Activated CD4-positive, alpha-beta T cell treated with anti-CD3 and anti-CD28 coated beads for 24 hours (primary cell): ENCODE data around the gene EDC4.
"Not testable (repeated sequence)": the region's sequence is repeated elsewhere in the genome, so short reads cannot be mapped to it uniquely, and the experiment has no call there.

Experiments
- DNase-seq, 2 donors: peaks; one replicate each; pipeline ENCODE4 v3.0.0-alpha.2; 2020; ENCODE audit warnings: low read depth in 2 of 2

EDC4 gene, protein sequence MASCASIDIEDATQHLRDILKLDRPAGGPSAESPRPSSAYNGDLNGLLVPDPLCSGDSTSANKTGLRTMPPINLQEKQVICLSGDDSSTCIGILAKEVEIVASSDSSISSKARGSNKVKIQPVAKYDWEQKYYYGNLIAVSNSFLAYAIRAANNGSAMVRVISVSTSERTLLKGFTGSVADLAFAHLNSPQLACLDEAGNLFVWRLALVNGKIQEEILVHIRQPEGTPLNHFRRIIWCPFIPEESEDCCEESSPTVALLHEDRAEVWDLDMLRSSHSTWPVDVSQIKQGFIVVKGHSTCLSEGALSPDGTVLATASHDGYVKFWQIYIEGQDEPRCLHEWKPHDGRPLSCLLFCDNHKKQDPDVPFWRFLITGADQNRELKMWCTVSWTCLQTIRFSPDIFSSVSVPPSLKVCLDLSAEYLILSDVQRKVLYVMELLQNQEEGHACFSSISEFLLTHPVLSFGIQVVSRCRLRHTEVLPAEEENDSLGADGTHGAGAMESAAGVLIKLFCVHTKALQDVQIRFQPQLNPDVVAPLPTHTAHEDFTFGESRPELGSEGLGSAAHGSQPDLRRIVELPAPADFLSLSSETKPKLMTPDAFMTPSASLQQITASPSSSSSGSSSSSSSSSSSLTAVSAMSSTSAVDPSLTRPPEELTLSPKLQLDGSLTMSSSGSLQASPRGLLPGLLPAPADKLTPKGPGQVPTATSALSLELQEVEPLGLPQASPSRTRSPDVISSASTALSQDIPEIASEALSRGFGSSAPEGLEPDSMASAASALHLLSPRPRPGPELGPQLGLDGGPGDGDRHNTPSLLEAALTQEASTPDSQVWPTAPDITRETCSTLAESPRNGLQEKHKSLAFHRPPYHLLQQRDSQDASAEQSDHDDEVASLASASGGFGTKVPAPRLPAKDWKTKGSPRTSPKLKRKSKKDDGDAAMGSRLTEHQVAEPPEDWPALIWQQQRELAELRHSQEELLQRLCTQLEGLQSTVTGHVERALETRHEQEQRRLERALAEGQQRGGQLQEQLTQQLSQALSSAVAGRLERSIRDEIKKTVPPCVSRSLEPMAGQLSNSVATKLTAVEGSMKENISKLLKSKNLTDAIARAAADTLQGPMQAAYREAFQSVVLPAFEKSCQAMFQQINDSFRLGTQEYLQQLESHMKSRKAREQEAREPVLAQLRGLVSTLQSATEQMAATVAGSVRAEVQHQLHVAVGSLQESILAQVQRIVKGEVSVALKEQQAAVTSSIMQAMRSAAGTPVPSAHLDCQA (N-terminal part only)

DNA sequence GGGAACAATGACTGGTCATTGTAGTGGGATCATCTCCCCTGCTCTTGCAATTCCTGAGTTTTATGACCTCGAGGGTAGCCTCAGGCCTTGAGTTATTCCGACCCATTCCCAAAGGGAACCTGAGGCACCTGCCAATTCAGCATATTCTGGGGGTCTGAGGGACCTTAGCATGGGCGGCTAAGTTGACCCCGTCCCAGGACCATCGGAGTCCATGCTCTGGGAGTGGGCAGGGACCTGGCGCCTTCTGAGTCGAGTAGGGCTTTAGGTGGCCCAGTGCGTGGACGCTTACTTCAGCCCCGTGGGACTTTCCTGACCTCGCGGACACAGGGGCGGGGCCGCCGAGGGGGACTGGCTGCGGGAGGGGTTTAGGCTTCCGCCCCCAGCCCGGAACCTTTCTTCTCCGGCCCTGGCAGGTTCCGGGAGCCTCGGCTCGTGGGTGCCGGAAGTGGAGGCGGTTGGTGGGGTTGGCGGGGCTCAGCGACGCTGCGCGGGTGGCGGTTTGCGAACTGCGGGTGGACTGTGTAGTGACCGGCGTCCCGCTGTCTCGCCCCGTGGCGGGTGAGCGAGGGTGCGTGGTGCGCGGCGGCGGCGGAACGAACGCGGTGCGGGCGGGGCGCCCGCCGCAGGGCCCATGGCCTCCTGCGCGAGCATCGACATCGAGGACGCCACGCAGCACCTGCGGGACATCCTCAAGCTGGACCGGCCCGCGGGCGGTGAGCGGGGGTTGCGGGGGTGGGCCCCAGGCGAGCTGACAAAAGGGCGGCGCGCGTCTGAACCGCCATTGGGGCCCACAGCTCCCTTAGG is at the start of gene EDC4:
Gene EDC4, plus strand, starts transcription at position 422 of the 804 bp plus-strand sequence. Its CDS starts 210 bp downstream, at position 632.
- peak; percentile 77 to 81 for DNase-seq

DNA sequence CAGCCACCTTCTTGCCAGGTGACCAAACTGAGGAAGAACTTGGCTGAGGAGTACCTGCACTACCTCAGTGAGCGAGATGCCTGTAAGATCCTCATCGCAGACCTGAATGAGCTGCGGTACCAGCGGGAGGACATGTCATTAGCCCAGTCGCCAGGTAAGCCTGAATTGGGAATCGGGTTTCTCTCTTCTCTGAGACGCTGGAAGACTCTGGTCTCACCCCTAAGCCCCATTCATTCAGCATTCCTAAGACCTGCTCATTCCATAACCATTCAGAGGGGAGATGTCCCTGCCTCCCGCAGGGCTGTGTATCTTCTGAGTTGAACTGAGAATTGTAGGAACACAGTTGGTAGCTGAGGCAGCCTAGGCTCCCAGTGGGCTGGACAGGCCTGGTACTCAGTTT is 47.7 kb upstream of the EDC4 start:
- DNase-seq = no peak

DNA sequence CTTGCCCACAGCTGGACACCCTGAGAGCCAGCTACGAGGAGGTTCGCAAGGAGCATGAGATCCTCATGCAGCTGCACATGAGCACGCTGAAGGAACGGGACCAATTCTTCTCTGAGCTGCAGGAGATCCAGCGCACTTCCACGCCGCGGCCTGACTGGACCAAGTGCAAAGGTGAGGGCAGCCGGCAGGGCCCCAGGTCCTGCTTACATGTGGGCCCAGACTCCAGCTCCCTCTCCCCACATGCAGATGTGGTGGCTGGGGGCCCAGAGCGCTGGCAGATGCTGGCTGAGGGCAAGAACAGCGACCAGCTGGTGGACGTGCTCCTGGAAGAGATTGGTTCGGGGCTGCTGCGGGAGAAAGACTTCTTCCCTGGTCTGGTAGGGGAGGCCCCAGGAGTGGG is 46.9 kb upstream of the EDC4 start:
- DNase-seq = no peak

DNA sequence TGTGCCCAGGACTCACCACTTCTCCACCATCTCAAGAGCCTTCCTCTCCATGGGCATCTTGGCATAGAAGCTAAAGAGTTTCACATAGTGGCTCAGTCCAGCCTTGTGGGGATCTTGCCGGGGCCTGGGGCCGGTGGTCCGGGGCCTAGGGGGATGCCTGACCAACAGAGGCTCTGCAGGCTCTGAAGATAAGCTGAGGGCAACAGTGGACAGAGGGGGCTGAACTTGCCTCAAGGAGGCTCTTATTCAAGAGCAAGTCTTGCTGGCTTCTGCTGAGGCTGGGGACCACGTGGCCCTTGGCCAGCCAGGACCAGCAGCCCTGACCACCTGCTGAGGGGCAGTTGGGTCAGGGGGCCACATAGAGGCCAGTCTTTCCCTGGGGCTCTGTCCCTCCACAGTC is 44.2 kb upstream of the EDC4 start:
- no peak for DNase-seq

DNA sequence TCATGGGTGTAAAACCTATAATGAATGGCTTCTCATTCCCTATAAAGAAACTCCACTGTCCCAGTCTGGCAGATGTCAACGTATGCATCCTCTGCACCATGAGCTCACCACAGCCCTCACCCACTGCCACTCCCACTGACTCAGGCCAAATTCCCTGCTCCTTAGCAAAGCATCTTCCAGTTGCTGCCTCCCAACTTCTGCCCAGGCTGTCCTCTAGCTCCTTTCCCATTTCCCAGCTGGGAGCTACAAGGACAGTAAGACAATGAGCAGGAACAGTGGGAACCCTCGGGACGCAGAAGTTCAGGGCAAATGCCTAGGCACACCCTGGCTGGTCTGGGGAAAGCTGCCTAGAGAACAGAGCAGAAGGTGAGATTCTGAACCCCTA is 39.8 kb upstream of the EDC4 start:
- no peak for DNase-seq

DNA sequence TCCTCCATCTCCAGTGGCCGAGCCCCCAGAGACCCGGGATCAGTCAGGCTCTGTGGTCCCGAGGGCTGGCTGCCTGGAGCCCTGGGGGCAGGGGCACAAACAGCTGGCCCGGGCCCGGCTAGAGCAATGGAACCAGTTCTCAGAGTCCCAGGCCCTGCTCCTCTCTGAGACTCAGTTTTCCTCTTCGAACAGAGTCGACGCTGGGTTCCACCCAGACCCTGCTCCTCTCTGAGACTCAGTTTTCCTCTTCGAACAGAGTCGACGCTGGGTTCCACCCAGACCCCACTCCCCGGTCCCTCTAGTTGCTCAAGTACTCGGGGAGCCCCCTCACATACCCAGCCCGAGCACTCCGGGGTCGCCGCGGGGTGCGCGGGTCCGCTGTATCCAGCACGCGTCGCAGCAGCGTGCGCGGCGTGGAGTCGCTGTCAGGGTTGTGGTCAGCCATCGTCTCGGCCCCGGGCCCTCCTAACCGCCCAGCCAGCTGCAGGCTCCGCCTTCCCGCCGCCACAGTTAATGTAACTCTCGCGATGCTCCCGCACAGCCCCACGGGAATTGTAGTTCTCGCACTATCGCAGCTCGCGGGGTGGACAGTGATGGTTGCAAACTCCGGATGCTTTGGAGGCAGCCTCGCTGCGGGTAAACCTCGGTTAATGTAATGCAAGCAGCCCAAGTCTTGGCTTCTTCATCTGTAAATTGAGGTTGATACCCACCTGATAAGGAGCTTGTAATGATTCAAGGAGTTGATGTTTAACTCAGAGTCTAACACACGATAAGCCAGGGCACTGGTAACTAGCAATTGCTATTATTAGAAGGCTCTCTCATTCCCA is 39.2 kb upstream of the EDC4 start:
- DNase-seq = peak; percentile 86 to 90

DNA sequence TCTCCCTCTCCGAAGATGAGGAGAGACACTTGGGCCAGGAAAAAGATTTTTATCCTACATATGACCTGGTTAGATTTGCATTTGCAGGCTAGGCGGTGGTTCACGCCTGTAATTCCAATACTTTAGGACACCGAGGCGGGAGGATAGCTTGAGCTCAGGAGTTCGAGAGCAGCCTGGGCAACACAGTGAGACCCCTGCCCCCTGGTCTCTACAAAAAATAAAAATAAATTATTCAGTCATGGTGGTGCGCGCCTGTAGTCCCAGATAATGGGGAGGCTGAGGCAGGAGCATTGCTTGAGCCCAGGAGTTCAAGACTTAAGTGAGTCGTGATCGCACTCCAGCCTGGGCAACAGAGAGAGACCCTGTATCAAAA is 38.6 kb upstream of the EDC4 start:
- no peak for DNase-seq

DNA sequence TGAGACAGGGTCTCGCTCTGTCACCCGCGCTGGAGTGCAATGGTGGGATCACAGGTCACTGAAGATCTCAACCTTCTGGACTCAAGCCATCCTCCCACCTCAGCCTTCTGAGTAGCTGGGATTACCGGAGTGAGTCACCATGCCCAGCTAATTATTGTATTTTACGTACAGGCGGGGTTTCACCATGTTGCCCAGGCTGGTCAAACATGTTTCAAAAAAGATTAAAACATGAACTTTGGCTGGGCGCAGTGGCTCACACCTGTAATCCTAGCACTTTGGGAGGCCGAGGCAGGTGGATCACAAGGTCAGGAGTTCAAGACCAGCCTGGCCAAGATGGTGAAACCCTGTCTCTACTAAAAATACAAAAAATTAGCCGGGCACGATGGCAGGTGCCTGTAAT is 35.7 kb upstream of the EDC4 start:
- not testable (repeated sequence) for DNase-seq

DNA sequence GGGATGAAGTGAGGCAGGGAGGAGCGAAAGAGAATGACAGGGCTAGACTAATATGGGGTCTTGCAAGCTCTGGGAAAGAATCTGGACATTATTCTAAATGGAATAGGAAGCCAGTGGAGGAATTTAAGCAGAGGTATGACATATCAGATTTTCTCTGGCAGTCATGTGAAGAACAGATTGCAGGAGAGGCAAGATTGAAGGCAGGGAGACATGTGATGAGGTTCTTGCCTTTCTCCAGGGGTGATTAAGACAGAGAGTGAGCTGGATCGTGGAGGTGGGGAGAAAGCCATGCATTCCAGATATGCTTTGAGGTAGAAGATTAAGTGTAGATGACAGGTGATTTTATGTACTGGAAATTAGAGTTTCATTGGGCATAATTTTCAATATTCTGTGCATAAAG is 35.0 kb upstream of the EDC4 start:
- DNase-seq = no peak

DNA sequence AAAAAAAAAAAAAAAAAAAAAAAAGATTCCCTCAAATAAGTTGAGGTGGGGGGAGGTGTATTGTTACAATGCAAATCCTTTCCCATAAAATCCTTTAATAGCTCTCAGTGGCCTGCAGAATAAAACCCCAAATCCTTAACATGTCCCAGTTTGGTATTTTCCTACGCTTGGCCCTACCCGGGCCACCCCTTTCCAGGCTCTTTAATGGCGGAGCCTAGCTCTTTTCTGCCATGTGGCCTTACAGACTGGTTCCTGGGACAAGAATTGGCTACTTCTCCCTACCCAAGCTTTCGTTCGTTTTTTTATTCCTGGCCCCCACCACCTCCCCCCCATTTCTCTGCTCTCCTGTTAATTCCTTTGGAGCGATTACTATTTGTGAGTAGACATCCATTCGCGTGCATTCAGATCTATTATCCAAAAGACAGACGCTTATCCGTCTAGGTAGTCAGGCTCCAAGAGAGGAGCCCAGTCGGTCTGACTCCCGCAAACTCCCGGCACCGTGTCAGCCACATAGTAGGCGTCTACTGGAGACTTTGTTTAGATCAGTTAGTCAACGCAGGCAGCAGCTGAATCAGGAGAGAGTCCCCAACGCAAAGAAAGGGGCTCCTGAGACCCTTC is 31.5 kb upstream of the EDC4 start:
- no peak for DNase-seq

DNA sequence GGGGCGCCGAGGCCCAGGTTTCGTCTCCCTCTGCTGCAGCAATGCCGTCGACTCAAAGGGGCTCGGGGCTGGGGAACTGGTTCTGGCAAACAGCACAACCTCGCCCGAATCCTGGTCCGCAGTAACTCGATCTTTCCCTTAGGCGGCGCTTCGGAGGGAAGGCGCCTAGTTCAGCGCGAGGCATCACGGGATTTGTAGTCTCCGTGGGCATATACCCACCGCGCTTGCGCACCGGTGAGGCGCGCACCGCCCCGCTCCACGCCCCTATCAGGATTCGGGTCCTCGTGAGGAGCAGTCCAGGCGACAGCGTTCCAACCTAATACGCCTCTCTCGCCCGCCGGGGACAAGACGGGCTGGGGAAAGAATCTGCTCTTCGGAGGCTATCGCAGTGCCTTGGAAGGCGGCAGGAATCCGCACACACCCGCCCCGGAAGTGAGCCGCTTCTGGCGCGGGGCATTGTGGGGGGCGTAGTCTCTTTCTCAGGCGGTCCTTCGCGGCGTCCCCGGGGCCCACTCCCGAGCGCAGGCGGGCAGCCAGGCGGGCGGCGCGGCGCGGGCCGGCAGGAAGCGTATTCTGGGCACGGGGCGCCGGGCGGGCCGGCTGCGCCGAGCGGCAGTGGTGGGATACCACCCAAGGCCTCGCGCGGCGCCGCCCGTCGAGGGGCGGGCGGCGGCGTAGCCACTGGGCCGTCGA is 30.9 kb upstream of the EDC4 start, which contains the start of gene THAP11:
Gene THAP11, plus strand, starts transcription at position 505 of the 693 bp plus-strand sequence. CDS start 235 bp downstream, outside the sequence.
- peak; percentile 92 to 93 for DNase-seq

DNA sequence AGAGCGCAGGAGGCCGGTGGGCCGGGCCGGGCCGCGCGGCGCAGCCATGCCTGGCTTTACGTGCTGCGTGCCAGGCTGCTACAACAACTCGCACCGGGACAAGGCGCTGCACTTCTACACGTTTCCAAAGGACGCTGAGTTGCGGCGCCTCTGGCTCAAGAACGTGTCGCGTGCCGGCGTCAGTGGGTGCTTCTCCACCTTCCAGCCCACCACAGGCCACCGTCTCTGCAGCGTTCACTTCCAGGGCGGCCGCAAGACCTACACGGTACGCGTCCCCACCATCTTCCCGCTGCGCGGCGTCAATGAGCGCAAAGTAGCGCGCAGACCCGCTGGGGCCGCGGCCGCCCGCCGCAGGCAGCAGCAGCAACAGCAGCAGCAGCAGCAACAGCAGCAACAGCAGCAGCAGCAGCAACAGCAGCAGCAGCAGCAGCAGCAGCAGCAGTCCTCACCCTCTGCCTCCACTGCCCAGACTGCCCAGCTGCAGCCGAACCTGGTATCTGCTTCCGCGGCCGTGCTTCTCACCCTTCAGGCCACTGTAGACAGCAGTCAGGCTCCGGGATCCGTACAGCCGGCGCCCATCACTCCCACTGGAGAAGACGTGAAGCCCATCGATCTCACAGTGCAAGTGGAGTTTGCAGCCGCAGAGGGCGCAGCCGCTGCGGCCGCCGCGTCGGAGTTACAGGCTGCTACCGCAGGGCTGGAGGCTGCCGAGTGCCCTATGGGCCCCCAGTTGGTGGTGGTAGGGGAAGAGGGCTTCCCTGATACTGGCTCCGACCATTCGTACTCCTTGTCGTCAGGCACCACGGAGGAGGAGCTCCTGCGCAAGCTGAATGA is 30.1 kb upstream of the EDC4 start:
- peak; percentile 31 to 40 for DNase-seq

DNA sequence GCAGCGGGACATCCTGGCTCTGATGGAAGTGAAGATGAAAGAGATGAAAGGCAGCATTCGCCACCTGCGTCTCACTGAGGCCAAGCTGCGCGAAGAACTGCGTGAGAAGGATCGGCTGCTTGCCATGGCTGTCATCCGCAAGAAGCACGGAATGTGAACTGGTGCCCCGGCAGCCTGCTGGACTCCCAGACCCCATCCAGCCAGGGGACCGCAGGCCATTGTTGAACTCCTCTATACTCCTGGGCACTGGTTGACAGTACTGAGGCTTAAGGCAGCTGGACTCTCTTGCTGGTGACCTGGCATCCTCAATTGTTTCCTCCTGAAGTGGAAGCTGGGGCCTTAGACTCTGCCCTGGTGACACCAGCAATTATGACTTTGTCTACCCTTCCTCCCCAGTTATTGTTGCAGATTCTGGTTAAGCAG is 29.5 kb upstream of the EDC4 start:
- no peak for DNase-seq

DNA sequence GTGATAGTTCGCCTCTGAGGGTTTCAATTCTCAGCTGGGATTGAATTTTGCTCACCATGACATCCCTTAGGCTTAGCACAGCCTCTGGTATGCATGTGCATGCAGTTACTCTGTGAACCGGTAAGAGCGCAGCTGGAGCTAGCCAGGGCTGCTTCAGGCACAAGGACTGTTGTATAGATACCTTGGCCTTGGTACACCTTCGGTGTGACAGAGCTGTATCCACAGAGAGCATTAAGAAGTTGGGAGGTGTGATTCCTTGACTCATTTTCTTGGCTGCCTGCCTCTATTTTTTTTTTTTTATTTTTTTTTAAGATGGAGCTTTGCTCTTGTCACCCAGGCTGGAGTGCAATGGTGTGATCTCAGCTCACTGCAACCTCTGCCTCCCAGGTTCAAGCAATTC is 28.4 kb upstream of the EDC4 start:
- DNase-seq = no peak

DNA sequence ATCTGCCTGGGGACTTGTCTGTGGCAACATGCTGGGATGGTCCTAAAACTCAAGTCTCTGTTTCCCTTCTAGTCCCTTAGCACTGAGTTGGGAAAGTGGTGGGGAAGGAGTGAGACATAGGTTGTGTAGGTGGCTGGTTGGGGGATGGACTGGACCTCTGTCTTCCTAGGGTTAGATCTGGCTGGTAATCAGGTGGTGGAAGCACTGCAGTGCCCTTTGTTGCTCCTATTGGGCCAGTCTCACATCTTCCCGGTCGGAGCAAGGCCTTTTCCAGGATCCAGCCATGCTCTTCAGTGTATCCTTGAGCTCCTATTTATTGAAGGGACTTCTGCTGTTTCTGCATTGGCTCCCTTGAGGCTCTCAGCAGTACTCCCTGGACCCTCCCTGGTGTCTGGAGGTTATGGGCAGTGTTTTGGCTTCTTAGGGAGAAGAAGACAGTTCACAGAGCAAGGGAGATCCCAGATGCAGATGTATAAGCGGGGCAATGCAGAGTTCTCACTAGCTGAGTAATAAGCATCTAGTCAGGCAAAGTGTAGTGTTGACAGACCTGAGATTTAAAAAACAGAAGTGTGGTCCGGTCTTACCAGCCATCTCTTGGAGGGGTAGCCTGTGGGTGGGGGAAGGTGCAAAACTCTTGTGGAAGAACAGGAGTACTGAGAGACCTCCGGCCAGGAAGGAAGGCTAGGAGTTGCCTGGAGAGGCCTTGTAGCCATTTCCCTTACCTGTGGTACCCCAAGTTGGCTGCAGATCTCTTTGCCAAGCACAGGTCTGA is 27.4 kb upstream of the EDC4 start:
- no peak for DNase-seq

DNA sequence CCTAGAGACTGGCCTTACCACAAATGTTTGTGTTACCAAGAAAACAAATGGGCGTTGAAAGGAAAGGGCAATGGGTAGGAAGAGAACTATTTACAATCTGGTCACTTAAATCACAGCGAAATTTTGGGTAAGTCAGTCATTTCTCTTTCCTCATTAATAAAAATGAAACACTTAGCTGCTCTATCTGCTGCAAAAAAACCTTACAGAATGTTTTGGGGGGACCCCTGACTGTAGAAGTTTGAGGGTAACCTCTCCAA is 26.9 kb upstream of the EDC4 start:
- DNase-seq = no peak

DNA sequence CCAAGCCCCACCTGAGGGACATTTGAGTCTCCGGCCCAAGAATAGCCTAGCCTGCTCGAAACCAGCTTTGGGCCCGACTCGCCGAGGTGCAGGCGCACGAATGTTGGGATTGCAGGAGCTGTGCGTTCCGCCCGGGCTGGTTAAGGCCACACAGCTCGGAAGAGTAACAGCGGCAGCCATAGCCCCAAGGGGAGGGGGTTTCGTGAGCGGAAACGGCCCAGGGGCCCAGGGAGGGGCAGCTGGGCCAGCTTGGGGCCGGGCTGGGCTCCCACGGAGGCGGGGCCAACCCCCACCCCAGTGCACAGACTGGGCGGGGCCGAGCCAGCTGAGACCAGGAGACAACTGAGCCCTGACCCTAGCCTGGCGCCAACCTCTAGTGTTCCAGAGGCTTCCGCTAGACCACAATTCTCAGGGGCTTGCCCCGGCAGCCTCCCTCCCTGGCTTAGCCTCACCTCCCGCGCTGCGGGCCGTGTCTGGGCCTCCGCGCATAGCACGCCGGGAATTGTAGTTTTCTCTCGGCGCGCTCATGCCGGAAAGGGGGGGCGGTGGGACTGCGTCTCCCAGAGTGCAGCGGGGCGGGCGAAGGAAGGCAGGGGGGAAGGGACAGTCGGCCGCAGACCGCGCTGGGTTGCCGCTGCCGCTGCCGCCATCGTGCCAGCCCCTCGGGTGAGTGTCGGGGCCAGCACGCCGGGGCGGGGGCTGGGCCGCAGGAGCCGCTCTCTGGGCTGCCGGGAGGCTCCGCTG is 26.4 kb upstream of the EDC4 start, which contains the start of gene NUTF2:
Gene NUTF2, plus strand, starts transcription at position 614 of the 744 bp plus-strand sequence. CDS start 18,198 bp downstream, outside the sequence.
- peak; percentile 94 for DNase-seq
